Activated CD4-positive, alpha-beta T cell treated with anti-CD3 and anti-CD28 coated beads, Interleukin-2, amount 10 ng/mL, durations not matched to agents 7 days and 5 days (primary cell): ENCODE results near the gene ACVR1C. TPM values are rescaled to one million over a fixed set of nuclear protein-coding genes. Genes with fewer than 3 reads are reported as not detected.

ENCODE experiments used
- CTCF ChIA-PET: fragments of 350-600 bp; sonication (Branson Sonifier 250); formaldehyde crosslinking; loops from one replicate; lab custom pipeline; 2021; ENCODE audit warnings: antibody characterized with exemption; lab: Charles Lee
- POLR2A ChIA-PET: fragments of 350-600 bp; sonication (Branson Sonifier 250); formaldehyde crosslinking; loops from one replicate; lab custom pipeline; 2021; ENCODE audit warnings: antibody characterized with exemption; lab: Charles Lee
- DNase-seq: peaks from one replicate; pipeline ENCODE4 v3.0.0-alpha.2; 2020
- H3K27ac Mint-ChIP-seq: one replicate; pipeline ENCODE4 v1.8.0; 2021; ENCODE audit warnings: mild to moderate bottlenecking, moderate library complexity, mixed read lengths
- H3K27me3 Mint-ChIP-seq: one replicate; pipeline ENCODE4 v1.8.0; 2021; ENCODE audit warnings: mixed read lengths
- H3K36me3 Mint-ChIP-seq: one replicate; pipeline ENCODE4 v1.8.0; 2021; ENCODE audit warnings: low read depth, mixed read lengths
- H3K4me1 Mint-ChIP-seq: one replicate; pipeline ENCODE4 v1.8.0; 2021; ENCODE audit warnings: mixed read lengths
- H3K4me3 Mint-ChIP-seq: one replicate; pipeline ENCODE4 v1.8.0; 2021; ENCODE audit warnings: mild to moderate bottlenecking, moderate library complexity, mixed read lengths
- H3K9me3 Mint-ChIP-seq: one replicate; pipeline ENCODE4 v1.8.0; 2021; ENCODE audit warnings: mixed read lengths
- total RNA-seq, 2 experiments: library from RNA; stranded (reverse); gene quantifications; one replicate each; pipeline ENCODE4 v1.2.3, GENCODE V29; 2021

Gene ACVR1C
- total RNA-seq, 2 experiments from 2014 or later = 2.2 to 2.5 TPM

DNA sequence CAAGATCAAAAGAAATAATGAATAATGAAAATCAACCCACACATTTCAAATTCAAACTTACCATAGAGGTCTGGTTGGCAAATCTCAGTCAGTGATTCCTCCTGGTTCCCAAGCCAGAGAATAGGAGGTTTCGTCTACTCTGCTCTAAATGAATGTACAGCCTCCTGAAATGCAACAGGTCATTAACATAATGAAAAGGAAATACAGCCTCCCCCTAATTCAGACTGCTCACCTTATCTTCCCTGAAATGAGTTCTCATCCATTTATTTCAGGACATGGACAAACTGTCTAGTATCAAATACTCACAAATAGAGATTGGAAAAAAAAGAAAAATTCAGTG, 141.4 kb downstream of the ACVR1C start:
- Mint-ChIP-seq H3K36me3 (peaks cover 7% of the 10 kb centered on the region), H3K4me3 (peak overlapping the region; percentile 26), H3K27ac (peak overlapping the region; percentile 71), H3K4me1 (peaks cover 82% of the 10 kb centered on the region), H3K9me3 (no peaks in the 10 kb centered on the region), H3K27me3 (no peaks in the 10 kb centered on the region)
- CTCF ChIA-PET = interaction anchor here (0.7 to 6.0 kb wide), 3 partner anchors 63 to 389 kb away, joined by 3 to 22 read pairs (median 4); partner anchors contain the start of genes ACVR1 and ERMN
- DNase-seq = no peak
- POLR2A ChIA-PET = no interaction called here

DNA sequence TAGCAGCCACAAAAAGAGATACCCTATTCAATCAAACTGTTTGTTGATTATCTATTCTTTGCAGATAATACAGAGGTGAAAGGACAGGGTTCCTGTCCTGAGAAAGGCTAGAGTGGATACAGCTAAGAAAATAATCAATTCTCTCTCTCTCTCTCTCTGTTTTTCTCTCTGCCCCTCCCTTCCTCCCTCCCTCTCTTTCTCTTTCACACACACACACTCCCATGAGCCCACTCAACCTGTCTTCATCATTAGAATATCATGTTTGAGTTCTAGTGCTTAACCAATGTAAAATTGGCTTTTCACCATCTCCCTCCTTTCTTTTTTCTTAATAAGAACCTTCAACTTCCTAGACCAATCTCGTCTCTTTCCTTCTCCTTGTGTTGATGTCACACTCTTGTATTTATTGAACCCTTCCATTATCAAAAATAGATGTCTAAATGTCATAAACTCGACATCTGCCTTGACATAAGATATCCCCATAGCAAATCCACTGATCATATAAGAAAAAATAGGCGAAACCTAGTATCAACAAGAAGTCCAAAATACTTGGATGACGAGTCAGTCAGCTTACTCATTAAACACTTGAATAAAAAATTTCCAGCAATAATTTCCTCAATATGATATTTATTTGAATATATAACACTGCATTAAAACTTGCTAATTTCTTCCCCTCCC, 141.9 kb downstream of the ACVR1C start:
- H3K36me3 Mint-ChIP-seq = peaks cover 7% of the 10 kb centered on the region
- ChIA-PET POLR2A (interaction anchor here (0.6 to 0.7 kb wide), 3 partner anchors 43 to 147 kb away, joined by 3 to 6 read pairs (median 3); partner anchors contain the start of gene CYTIP), CTCF (interaction anchor here (0.7 to 6.0 kb wide), 7 partner anchors 8 to 160 kb away, joined by 3 to 22 read pairs (median 4); partner anchors contain the start of genes ACVR1C and ERMN)
- H3K4me1 Mint-ChIP-seq = peaks cover 82% of the 10 kb centered on the region
- peak overlapping the region; percentile 26 for H3K4me3 Mint-ChIP-seq
- H3K27me3 Mint-ChIP-seq = no peaks in the 10 kb centered on the region
- no peak for DNase-seq
- H3K9me3 Mint-ChIP-seq = no peaks in the 10 kb centered on the region
- H3K27ac Mint-ChIP-seq = peak overlapping the region; percentile 71

DNA sequence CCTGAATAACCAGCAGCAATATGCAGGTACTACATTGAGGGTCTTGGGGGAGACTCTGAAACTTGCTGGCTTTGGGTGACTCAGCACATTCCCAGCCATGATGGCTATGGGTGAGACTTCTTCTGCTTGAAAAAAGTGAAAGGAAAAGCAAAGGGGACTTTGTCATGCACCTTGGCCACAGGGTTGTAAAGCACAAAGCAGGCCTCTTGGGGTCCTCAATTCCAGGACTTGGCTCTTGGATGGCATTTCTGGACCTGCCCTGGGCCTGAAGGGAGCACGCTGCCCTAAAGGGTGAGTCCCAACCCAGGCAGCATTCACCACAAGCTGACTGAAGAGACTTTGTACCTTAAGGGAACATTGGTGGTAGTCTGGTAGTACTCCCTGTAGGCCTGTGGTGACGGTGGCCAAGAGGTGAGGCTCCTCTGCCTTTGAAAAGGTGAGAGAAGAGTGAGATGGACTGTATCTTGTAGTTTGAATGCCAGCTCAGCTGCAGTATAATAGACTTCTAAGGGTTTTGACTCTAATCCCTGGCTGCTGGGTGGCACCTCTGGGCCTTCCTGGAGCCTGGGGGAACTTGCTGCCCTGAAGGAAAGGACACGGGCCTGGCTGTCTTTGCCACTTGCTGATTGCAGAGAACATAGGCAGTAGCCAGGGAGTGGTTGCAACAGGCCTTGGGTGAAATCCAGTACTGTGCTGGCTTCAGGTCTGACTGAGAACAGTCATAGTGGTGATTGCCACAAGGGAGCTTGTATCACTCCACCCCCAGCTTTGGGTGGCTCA, 148.3 kb downstream of the ACVR1C start:
- POLR2A ChIA-PET = interaction anchor here (0.6 to 1.0 kb wide), 4 partner anchors 31 to 60 kb away, joined by 3 read pairs; no protein-coding TSS in a partner anchor
- Mint-ChIP-seq H3K4me3 (peak overlapping the region; percentile 62), H3K36me3 (peaks cover 35% of the 10 kb centered on the region), H3K27me3 (no peaks in the 10 kb centered on the region), H3K9me3 (peaks cover 11% of the 10 kb centered on the region), H3K4me1 (peaks cover 81% of the 10 kb centered on the region), H3K27ac (peak overlapping the region; percentile 88)
- CTCF ChIA-PET = interaction anchor here (1.0 to 5.1 kb wide), 9 partner anchors 8 to 323 kb away, joined by 3 to 38 read pairs (median 5); partner anchors contain the start of gene CYTIP
- DNase-seq = peak; percentile 45

DNA sequence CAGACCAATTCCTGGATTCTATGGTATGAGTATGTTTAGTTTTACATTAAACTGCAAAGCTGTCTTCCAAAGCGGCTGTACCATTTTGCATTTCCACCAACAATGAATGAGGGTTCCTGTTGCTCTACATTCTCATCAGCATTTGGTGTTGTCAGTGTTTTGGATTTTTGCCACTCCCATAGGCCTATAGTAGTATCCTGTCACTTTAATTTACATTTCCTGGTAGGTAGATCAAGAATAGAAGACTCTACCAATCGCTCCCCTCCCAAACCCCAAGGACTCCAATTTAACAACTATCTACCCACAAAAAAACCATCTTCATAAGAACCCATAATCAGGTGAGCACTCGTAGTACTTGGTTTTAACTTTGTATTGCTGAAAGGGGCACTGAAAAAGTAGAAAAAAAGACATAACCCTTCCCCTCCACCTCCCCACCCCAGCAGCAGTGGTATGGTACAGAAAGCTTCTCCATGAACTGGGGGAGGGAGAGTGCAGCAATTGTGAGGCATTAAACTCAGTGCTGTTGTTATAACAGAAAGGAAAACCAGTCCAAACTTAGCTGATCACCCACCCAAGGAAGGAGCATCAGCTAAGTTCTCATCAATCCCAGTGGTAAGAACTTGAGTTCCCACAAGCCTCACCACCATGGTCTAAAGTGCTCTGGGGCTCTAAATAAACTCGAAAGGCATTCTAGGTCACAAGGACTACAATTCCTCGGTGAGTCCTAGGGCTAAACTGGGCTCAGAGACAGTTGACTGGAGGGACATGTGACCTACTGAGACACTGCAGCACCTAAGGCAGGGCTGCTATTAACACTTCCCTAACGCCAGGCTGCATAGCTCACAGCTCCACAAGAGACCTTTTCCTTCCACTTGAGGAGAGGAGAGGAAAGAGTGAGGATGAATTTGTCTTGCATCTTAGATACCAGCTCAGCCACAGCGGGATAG, 149.3 kb downstream of the ACVR1C start:
- peaks cover 11% of the 10 kb centered on the region for H3K9me3 Mint-ChIP-seq

DNA sequence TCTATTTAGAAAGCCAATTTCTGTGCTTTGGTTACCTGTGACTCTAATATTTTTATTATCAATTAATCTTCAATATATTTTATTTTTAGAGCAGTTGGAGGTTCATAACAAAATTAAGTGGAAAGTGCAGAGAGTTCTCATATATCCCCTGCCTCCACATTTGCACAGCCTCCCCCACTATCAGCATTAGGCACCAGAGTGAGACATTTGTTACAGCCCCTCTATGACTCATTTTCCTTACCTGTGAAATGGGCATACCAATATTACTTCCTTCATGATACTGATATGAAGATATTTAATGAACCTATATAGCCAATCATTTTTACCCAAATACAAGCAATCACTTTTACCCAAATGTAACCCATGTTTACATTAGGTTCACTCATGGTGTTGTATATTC, 150.7 kb downstream of the ACVR1C start:
- no peak for DNase-seq
- ChIA-PET POLR2A (interaction anchor here (1.3 to 1.9 kb wide), 3 partner anchors 13 to 38 kb away, joined by 4 to 20 read pairs (median 7); partner anchors contain the start of gene CYTIP), CTCF (interaction anchor here (1.0 to 5.1 kb wide), 5 partner anchors 12 to 38 kb away, joined by 3 to 38 read pairs (median 6); no protein-coding TSS in a partner anchor)
- peaks cover 11% of the 10 kb centered on the region for H3K9me3 Mint-ChIP-seq
- H3K36me3 Mint-ChIP-seq = peaks cover 34% of the 10 kb centered on the region
- H3K27me3 Mint-ChIP-seq = no peaks in the 10 kb centered on the region
- peak overlapping the region; percentile 90 for H3K27ac Mint-ChIP-seq
- no peak overlapping the region for H3K4me3 Mint-ChIP-seq
- H3K4me1 Mint-ChIP-seq = peaks cover 90% of the 10 kb centered on the region

More for the DNA sequence above, 149.3 kb downstream of the ACVR1C start:
- no peaks in the 10 kb centered on the region for H3K27me3 Mint-ChIP-seq
- ChIA-PET CTCF (interaction anchor here (0.6 to 5.1 kb wide), 9 partner anchors 9 to 58 kb away, joined by 3 to 38 read pairs (median 5); partner anchors contain the start of gene CYTIP), POLR2A (interaction anchor here (1.2 kb wide), 1 partner anchor 46 kb away, joined by 3 read pairs; no protein-coding TSS in a partner anchor)
- H3K36me3 Mint-ChIP-seq = peaks cover 32% of the 10 kb centered on the region
- DNase-seq = no peak
- H3K4me3 Mint-ChIP-seq = peak overlapping the region; percentile 62
- H3K27ac Mint-ChIP-seq = peak overlapping the region; percentile 88
- peaks cover 82% of the 10 kb centered on the region for H3K4me1 Mint-ChIP-seq

DNA sequence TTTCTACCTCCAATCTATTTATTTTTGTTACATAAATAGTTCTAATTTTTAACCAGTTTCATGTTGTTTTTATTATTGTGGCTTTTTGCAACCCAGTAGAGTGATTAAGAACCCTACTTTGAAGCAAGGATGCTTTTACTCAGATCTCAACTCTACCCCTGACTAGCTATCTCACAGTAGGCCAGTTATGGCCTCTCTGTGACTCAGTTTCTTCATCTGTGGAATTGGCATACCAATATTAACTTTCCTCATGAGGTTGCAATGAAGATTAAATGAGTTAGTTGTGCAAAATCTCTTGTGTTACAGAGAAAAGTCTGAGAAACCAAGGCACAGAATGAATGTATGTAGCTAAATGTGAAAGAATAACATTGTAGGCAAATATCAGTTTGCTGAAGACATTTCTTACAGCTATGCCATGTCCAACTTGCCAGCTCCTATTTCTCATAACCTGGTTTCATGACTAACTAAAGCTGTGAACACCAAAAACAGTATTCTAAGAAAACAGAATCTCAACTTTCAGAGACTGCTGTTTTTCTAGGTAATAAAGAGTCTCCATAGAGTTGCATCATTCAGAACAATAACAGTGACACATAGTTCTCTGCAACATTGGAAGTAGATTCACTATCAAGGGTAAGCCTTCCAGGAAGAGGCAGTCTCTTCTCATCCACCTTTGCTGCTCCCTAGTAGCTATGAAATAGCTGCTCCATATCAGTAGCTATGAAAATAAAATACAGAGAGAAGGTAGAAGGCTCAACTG, 151.5 kb downstream of the ACVR1C start:
- peak overlapping the region; percentile 90 for H3K27ac Mint-ChIP-seq
- no peaks in the 10 kb centered on the region for H3K27me3 Mint-ChIP-seq
- peaks cover 11% of the 10 kb centered on the region for H3K9me3 Mint-ChIP-seq
- peaks cover 36% of the 10 kb centered on the region for H3K36me3 Mint-ChIP-seq
- no peak for DNase-seq
- H3K4me3 Mint-ChIP-seq = peak overlapping the region; percentile 13
- peaks cover 90% of the 10 kb centered on the region for H3K4me1 Mint-ChIP-seq
- POLR2A ChIA-PET = interaction anchor here (0.7 to 1.9 kb wide), 8 partner anchors 10 to 152 kb away, joined by 3 to 20 read pairs (median 4); partner anchors contain the start of gene CYTIP
- CTCF ChIA-PET = interaction anchor here (0.6 to 1.6 kb wide), 9 partner anchors 9 to 248 kb away, joined by 3 to 9 read pairs (median 3); no protein-coding TSS in a partner anchor

Other genes starting within 250 kb of the ACVR1C start
- gene CYTIP, start 184.8 kb downstream of the ACVR1C start, total RNA-seq = 100 to 1,000 TPM; 234 to 279 TPM
- gene ACVR1, start 247.5 kb upstream of the ACVR1C start, total RNA-seq = 10 to 100 TPM; 26.0 to 29.6 TPM